Measurements from ENCODE around the gene RUSC2.
"Not testable (repeated sequence)": the region's sequence is repeated elsewhere in the genome, so short reads cannot be mapped to it uniquely, and the experiment has no call there.

RUSC2 gene

DNA sequence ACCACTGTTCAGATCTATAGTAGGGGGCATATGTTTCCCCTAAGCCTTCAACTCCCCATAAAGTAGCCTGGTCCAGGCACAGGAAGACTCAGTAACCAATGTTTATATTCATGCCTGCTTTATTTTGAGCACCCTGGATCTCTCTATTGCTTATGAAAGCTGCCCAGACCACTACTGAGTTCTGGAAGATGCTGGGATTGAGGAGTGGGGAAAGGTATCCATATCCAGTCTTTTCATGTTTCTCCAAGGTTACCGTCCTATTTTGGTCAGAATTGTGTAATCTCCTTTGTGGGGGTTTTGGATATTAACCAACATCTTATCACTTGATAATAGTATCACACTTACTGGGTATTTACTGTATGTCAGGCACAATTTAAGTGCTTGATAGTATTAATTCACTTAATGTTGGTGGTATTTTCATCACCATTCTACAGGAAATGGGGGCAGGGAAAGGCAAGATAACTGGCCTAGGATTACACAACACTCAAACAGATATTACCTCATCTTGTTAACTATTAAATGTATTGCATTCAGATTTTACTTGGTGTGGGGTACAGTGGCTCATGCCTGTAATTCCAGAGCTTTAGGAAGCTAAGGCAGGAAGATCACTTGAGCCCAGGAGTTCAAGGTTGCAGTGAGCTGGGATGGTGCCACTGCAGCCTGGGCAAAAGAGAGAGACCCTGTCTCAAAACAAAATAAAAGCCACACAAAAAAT, 36.3 kb downstream of the RUSC2 start:
- TF ChIP-seq, protein P1, sequence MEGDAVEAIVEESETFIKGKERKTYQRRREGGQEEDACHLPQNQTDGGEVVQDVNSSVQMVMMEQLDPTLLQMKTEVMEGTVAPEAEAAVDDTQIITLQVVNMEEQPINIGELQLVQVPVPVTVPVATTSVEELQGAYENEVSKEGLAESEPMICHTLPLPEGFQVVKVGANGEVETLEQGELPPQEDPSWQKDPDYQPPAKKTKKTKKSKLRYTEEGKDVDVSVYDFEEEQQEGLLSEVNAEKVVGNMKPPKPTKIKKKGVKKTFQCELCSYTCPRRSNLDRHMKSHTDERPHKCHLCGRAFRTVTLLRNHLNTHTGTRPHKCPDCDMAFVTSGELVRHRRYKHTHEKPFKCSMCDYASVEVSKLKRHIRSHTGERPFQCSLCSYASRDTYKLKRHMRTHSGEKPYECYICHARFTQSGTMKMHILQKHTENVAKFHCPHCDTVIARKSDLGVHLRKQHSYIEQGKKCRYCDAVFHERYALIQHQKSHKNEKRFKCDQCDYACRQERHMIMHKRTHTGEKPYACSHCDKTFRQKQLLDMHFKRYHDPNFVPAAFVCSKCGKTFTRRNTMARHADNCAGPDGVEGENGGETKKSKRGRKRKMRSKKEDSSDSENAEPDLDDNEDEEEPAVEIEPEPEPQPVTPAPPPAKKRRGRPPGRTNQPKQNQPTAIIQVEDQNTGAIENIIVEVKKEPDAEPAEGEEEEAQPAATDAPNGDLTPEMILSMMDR (IDR thresholded peaks at IDR 0.05; ENCODE audit: low read depth, low read length), result no peak
- DNase-seq (ENCODE audit: extremely low read depth, low read depth), result no peak

DNA sequence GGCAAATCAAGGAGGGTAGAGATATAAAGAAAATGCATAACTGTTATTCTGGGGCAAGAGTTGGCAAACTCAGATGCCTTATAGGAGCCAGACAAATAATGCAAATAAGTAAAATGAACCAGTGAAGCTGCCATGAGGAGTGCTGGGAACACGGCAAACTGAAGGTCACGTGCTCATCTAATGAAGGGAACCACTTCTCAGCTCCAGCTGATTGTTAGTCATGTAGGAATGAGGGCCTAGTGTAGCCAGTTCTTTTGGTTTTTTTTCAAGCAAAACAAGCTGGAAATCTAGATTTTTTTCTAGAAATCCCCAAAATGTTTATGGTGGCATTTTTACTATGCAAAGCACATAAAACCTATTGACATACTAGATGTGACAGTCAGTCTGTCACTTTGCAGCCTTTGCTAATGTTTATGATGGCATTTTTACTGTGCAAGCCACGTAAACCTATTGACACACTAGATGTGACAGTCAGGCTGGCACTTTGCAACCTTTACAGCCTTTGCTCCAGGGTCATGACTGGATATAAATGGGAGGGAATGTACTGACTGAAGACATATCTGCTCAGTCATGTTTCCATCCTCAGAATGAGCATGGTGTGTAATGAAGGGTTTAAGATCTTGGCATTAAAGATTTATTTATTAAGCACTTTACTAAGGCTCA, 39.4 kb downstream of the RUSC2 start:
- no peak for DNase-seq (ENCODE audit: extremely low read depth, low read depth)
- TF ChIP-seq, protein P1 (IDR thresholded peaks at IDR 0.05; ENCODE audit: low read depth, low read length), result no peak

DNA sequence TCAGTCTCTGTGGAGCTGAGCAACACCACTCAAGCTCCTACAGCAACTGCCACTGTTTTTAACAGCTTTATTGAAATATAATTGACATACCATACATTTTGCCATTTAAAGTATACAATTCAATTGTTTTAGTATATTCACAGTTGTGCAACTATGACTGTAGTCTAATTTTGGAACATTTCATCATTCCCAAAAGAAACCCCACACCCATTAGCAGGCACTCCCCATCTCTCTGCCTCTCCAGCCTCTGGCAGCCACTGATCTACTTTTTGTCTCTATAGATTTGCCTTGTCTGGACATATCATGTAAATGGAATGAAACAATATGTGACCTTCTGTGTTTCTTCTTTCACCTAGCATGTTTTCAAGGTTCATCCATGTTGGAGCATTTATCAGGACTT, 43.5 kb downstream of the RUSC2 start:
- no peak for DNase-seq (ENCODE audit: extremely low read depth, low read depth)
- TF ChIP-seq, protein P1 (IDR thresholded peaks at IDR 0.05; ENCODE audit: low read depth, low read length), result no peak

DNA sequence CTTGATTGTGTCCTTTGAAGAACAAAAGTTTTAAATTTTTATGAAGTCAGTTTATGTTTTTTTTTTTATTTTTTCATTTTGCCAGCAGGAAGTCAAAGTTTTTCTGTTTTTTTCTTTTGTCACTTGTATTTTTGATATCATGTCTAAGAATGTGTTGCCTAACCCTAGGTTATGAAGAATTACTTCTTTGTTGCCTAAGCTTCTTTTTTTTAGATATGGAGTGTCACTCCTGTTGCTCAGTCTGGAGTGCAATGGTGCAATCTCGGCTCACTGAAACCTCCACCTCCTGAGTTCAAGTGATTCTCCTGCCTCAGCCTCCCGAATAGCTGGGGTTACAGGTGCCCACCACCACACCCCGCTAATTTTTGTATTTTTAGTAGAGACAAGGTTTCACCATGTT, 45.0 kb downstream of the RUSC2 start:
- DNase-seq (ENCODE audit: extremely low read depth, low read depth), result not testable (repeated sequence)

DNA sequence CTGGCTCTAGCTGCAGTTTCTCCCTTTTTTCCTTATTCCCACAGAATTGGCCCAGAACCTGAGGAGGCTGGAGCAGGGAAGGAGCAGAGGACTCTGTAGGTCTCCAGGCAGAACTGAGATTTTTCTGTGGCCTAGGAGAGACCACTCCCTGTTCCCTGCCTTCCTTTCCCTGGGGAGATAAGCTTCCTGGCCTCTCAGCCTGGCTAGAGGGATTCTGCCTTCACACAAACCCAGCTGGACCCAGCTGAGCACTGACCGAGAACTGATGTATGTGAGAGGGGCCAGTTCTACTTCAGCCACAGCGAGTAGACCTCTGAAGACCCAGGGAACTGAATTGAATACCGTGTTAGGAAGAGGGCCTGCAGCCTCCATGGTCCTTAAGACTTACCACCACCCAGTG, 48.0 kb downstream of the RUSC2 start:
- TF ChIP-seq, protein P1 (IDR thresholded peaks at IDR 0.05; ENCODE audit: low read depth, low read length), result no peak
- DNase-seq (ENCODE audit: extremely low read depth, low read depth), result no peak

DNA sequence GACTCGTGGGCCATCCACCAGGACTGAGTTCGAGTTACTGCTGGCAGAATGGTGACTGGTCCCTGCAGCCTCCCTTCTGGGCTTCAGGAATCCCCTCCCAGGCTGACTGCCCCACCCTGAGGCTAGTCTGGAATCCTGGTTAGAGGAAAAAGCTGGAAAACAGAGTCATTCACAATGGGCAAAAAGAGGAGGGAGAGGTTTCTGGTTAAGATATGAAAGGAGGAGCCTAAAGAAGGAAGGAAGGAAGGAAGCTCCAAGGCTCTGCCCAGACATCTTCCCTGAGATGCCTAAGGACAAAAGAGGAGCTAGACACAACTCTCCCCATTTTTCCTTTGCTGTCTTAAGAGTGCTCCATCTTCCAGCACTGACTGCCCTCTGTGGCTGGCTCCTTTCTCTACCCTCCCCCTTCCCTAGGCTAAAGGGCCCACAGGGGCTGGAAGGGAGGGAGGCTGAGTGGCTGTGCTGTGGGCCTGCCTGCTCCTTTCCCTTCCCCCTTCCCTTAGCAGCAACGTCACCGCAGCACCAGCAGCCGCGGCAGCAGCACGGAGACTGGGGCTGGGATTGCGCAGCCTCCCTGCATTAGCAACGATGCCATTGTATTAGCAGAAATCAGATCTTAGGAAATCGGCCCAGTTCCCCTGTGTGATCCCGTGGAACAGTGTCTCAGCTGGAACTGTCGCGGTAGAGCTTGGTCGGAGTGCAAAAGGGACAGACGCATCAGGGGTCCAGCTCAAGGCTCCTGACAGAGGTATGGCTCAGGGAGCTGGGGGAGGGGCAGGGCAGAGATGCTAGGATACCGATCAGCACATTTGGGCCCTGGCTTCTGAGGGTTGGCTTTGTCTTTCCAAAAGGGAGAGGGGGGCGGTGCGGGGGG, 48.7 kb downstream of the RUSC2 start:
- TF ChIP-seq, protein P1 (IDR thresholded peaks at IDR 0.05; ENCODE audit: low read depth, low read length), result no peak
- peak; percentile 60 for DNase-seq (ENCODE audit: extremely low read depth, low read depth)
